Mesodermal cell (in vitro differentiated cells): Measurements from ENCODE around the gene GJD3.

Source experiments
- H3K27ac ChIP-seq: 2 replicates; pipeline ENCODE4 v1.7.0; 2013; ENCODE audit warnings: mild to moderate bottlenecking, low read depth, low read length, moderate library complexity; ENCODE audit not compliant: severe bottlenecking
- H3K36me3 ChIP-seq: 2 replicates; pipeline ENCODE4 v1.7.1; 2013; ENCODE audit warnings: mild to moderate bottlenecking, low read length, moderate library complexity; ENCODE audit not compliant: control insufficient read depth, insufficient read depth
- H3K4me1 ChIP-seq: one replicate; pipeline ENCODE4 v1.7.1; 2013; ENCODE audit warnings: mild to moderate bottlenecking, low read length; ENCODE audit not compliant: insufficient read depth, control insufficient read depth, poor library complexity, severe bottlenecking
- H3K4me3 ChIP-seq: 2 replicates; pipeline ENCODE4 v1.7.0; 2013; ENCODE audit warnings: low read length, control low read depth, mild to moderate bottlenecking; ENCODE audit not compliant: insufficient read depth, poor library complexity, severe bottlenecking; ENCODE audit errors: extremely low read depth
- H3K9me3 ChIP-seq: 2 replicates; pipeline ENCODE4 v1.7.1; 2013; ENCODE audit warnings: mild to moderate bottlenecking, low read length, moderate library complexity; ENCODE audit not compliant: control insufficient read depth
- WGBS, 2 experiments: methylation state at CpG; one replicate each; pipeline ENCODE4 v1.1.5; 2013; ENCODE audit warnings: missing lambda C conversion rate in 2 of 2; ENCODE audit not compliant: insufficient coverage in 2 of 2; 5-methylcytosine and 5-hydroxymethylcytosine counted together

The GJD3 gene

DNA sequence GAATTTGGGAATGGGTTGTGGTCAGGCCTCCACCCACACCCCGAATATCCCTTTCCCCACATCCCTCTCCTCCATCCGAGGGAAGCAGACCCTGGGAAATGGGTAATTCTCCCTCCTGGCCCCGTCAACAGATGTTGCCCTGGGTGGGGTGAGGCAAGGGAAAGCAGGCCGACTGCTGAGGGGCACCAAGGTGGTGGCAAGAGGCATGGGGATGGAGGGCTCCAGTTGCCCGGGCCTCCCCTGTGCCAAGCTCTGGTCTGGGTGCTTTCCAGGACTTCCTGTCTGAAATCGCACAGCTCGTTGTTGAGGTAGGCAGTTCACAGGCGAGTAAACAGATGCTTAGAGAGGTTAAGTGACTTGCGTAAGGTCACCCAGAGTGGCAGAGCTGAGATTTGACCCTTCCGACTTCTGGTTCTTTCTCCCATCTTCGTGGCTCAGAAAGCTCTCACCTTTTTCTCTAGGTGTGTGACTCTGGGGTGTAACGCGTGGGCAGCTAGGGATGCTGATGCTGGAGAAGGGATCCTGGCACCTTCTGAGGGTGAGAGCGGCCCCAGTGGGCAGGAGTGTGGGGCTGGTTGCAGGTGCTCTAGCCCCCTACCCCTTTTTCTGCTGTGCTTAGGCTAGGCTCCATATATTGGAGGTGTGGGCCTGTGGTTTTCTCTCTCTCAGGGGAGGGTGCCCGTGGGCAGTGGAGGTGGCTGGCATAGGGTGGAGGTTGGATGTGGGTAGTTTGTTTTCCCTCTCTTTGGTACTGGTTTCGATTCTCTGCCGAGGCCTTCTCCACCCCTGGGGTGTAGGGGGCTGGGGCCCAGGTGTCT lies 38.3 kb downstream of the GJD3 start:
- 91 to 96% methylated on average over 9 to 10 of the region's 17 CpGs for WGBS, 2 experiments
- no peaks in the 10 kb centered on the region for H3K9me3 ChIP-seq
- no peak overlapping the region for H3K27ac ChIP-seq
- H3K4me1 ChIP-seq = peaks cover 27% of the 10 kb centered on the region
- H3K4me3 ChIP-seq = no peak overlapping the region
- peaks cover 3% of the 10 kb centered on the region for H3K36me3 ChIP-seq

- Histone ChIP-seq H3K9me3 (no peaks in the 10 kb centered on the region), H3K36me3 (no peaks in the 10 kb centered on the region), H3K4me3 (no peak overlapping the region), H3K4me1 (peaks cover 34% of the 10 kb centered on the region), H3K27ac (no peak overlapping the region)
- WGBS, 2 experiments = 90 to 93% methylated on average over 5 of the region's 13 CpGs
Measured at GRCh38 chr17:40325156-40326013, 39.2 kb downstream of the GJD3 start.

DNA sequence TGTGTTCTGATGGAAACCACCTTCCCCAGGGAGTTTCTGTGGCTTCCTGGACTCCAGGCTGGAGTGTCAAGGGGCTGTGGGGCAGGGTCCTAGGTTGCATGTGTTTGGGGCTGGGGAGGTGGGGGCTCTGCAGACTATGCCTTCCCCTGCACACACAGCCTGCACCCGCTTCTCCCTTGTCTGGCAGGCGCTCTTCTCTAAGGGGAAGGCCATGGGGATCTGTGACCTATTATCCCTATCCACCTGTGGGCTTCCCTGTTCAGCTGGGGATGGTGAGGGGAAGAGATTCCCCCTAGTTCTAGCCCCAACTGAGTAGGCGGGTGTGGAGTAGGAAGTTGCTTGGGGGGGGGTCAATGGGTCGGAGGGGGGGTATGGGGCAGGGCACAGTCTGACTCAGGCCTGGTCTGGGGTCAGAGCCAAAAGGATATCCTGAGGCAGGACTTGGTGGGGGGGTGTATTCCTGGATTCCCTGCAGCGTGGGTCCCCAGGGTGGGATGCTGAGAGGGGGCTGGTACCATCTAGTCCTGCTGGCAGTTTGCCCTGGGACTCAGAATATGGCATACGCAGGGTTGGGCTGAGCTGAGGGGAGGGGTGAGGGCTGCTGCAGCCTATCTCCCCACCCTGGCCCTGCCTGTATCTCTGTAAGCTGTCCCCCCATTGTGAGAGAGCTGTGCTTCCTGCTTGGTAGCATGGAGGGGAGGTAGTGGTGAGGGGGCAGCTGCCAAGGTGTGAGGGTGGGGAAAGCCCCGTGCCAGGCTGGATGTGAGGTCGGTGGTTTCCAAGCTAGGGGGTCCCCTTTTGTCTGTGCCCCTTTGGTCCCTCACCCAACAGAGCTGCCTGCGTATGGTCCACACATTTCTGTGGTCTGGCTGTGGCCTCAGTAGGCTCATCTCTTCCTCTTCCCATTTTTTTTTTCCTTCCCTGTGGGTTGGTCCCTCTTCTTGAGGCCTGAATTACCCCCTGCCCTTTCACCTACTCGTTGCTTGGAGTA lies 40.9 kb downstream of the GJD3 start:
- 93 to 96% methylated on average over 3 to 4 of the region's 10 CpGs for WGBS, 2 experiments
- no peaks in the 10 kb centered on the region for H3K36me3 ChIP-seq
- H3K4me3 ChIP-seq = no peak overlapping the region
- H3K4me1 ChIP-seq = peaks cover 40% of the 10 kb centered on the region
- no peaks in the 10 kb centered on the region for H3K9me3 ChIP-seq
- peak overlapping the region; percentile 97 for H3K27ac ChIP-seq

GRCh38 chr17:40322358-40323315 lies 41.9 kb downstream of the GJD3 start:
- H3K4me1 ChIP-seq = peaks cover 41% of the 10 kb centered on the region
- peak overlapping the region; percentile 3 for H3K4me3 ChIP-seq
- H3K27ac ChIP-seq = peak overlapping the region; percentile 97
- WGBS, 2 experiments = 58 to 71% methylated on average over 9 to 12 of the region's 19 CpGs
- H3K9me3 ChIP-seq = no peaks in the 10 kb centered on the region
- no peaks in the 10 kb centered on the region for H3K36me3 ChIP-seq

DNA sequence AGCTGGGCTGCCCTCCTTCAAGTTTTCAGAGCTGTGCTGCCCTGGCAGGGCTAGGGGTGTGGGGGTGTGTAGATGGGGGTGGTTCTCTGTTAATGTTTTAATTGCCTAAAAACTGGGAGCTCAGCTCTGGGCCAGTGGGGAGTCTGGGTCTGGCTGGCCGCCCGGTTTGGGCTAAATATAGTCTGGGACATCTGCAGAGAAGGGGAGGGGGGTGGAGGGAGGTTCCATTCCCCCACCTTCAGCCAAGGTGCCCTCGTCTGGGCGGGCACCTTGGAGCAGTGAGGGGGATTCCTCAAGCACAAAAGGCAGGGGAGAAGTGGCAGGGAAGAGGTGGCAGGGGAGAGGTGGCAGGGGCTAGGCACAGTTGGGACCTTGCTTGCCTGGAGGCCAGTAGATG lies 42.6 kb downstream of the GJD3 start:
- WGBS, 2 experiments = 69 to 70% methylated on average over 2 of the region's 4 CpGs
- peak overlapping the region; percentile 97 for H3K27ac ChIP-seq
- H3K4me3 ChIP-seq = no peak overlapping the region
- H3K9me3 ChIP-seq = no peaks in the 10 kb centered on the region
- peaks cover 45% of the 10 kb centered on the region for H3K4me1 ChIP-seq
- no peaks in the 10 kb centered on the region for H3K36me3 ChIP-seq

- Histone ChIP-seq H3K27ac (peak overlapping the region; percentile 97), H3K4me1 (peaks cover 48% of the 10 kb centered on the region)
- 92 to 100% methylated on average over 1 to 2 of the region's 4 CpGs for WGBS, 2 experiments
Measured at GRCh38 chr17:40321524-40321929, 43.0 kb downstream of the GJD3 start.

GRCh38 chr17:40320756-40321523 lies 43.6 kb downstream of the GJD3 start:
- H3K36me3 ChIP-seq = no peaks in the 10 kb centered on the region
- peaks cover 54% of the 10 kb centered on the region for H3K4me1 ChIP-seq
- H3K9me3 ChIP-seq = no peaks in the 10 kb centered on the region
- no peak overlapping the region for H3K4me3 ChIP-seq
- H3K27ac ChIP-seq = no peak overlapping the region
- 61 to 71% methylated on average over 7 to 10 of the region's 19 CpGs for WGBS, 2 experiments

More at GRCh38 chr17:40321524-40321929, 43.0 kb downstream of the GJD3 start:
- Histone ChIP-seq H3K9me3 (no peaks in the 10 kb centered on the region), H3K4me3 (no peak overlapping the region), H3K36me3 (no peaks in the 10 kb centered on the region)

DNA sequence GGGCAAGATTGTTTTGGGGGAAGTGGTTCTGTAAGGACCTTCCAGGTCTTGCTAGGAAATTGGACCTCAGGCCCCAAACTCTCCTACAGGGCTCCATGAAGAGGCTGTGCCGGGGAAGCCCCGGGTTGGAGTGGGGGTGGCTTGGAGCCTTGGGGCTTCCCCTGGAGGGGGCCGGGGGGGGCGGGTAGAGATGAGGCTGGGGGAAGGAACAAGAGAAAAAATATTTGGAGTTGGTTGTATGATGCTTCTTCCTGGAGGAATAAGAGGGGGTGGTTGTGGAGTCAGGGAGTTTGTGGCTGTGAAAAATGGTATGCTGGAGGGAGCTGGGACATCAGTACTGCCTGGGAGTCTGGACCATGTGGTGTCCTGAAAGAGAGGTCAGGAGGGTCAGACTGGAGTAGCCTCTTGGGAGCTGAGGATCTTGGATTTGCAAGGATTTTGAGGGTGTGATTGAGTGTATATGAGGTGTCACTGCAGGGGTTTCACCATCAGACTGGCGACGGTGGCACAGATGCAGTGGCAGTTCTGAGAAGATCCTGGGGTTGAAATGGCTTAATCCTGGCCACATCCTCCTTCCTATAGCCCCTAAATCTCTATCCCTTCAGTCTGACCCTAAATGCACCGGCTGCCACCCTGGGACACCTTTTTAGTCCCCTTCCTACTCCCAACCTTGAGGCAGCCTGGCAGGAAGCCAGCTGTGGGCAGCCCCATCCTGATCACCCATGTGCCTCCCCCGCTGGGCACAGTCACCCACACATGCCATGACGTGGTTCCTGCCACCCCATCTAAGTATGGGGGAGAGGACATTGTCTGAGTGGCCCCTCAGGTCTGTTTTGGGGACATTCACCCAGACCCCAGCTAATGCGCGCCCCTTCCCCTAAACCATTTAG lies 44.6 kb downstream of the GJD3 start:
- Histone ChIP-seq H3K4me3 (no peak overlapping the region), H3K4me1 (peaks cover 59% of the 10 kb centered on the region), H3K9me3 (no peaks in the 10 kb centered on the region), H3K27ac (no peak overlapping the region), H3K36me3 (no peaks in the 10 kb centered on the region)
- 90 to 92% methylated on average over 3 to 5 of the region's 11 CpGs for WGBS, 2 experiments
